GM13976 (cell line): ENCODE data around the gene NPDC1.

Source experiments
- DNase-seq: peaks from one replicate; pipeline ENCODE4 v3.0.0; 2012; ENCODE audit warnings: low spot score
- CTCF ChIP-seq: IDR thresholded peaks from 2 replicates; pipeline ENCODE4 v1.5.1; 2012; ENCODE audit warnings: borderline replicate concordance, mild to moderate bottlenecking; ENCODE audit not compliant: insufficient read depth; ENCODE audit errors: extremely low read depth, missing control alignments, control extremely low read depth
- in situ Hi-C: fragments of 300-500 bp; cut with MboI; formaldehyde crosslinking; loops from one replicate; pipeline ENCODE4 v1.12.0; 2022; ENCODE audit warnings: low sequenced_read_pairs, mixed read lengths, inconsistent platforms; ENCODE audit not compliant: unreplicated experiment

Gene NPDC1

GRCh38 chr9:136997371-136997770, 48.6 kb downstream of the NPDC1 start:
- TF ChIP-seq CTCF, result no peak

GRCh38 chr9:136996361-136997292, 49.4 kb downstream of the NPDC1 start, which contains the start of gene CLIC3:
Gene CLIC3 (minus strand): TSS chr9:136996568. CDS start chr9:136996543, 25 bp downstream.
- in situ Hi-C loops, result no loop called here
- DNase-seq, result no peak
- no peak for TF ChIP-seq CTCF

More at GRCh38 chr9:136997371-136997770, 48.6 kb downstream of the NPDC1 start:
- no peak for DNase-seq
- in situ Hi-C loops, result no loop called here

- no peak for TF ChIP-seq CTCF
- in situ Hi-C loops, result no loop called here
- DNase-seq, result no peak
Observed at GRCh38 chr9:136995772-136996311, 50.1 kb downstream of the NPDC1 start.

- in situ Hi-C loops, result no loop called here
- DNase-seq, result no peak
- TF ChIP-seq CTCF, result no peak
Observed at GRCh38 chr9:136995362-136995761, 50.6 kb downstream of the NPDC1 start.

- in situ Hi-C loops, result no loop called here
- no peak for DNase-seq
- no peak for TF ChIP-seq CTCF
Observed at GRCh38 chr9:136994888-136995230, 51.1 kb downstream of the NPDC1 start.

GRCh38 chr9:136994180-136994887, 51.6 kb downstream of the NPDC1 start:
- in situ Hi-C loops, result no loop called here
- DNase-seq, result no peak
- no peak for TF ChIP-seq CTCF
